GM12878 (cell line): ENCODE measurements around the gene FBF1. TPM values are rescaled to one million over a fixed set of nuclear protein-coding genes. Genes with fewer than 3 reads are reported as not detected.

Source experiments
- ATAC-seq: fragments of 200-7000 bp; cut with Tn5 transposase; 3 replicates; pipeline ENCODE4 v1.9.1; 2020; ENCODE audit warnings: mild to moderate bottlenecking, moderate library complexity
- BruUV-seq: library from RNA; stranded (reverse); fragments of 400-500 nt; replicated peaks from 2 replicates; lab custom pipeline; 2021; lab: Mats Ljungman, UMichigan
- CTCF ChIA-PET: fragments of 300-600 bp; sonication (Branson Sonifier 250); formaldehyde crosslinking; extraction: SDS; loops from one replicate; lab custom pipeline; 2021; ENCODE audit warnings: inconsistent platforms; lab: Yijun Ruan, JAX
- POLR2A ChIA-PET: fragments of 350-600 bp; formaldehyde crosslinking; extraction: SDS; loops from one replicate; lab custom pipeline; 2021; ENCODE audit warnings: inconsistent platforms; lab: Charles Lee
- RAD21 ChIA-PET: fragments of 300-600 bp; sonication (Branson Sonifier 250); formaldehyde crosslinking; loops from one replicate; lab custom pipeline; 2023; ENCODE audit warnings: antibody characterized with exemption; ENCODE audit not compliant: unreplicated experiment; lab: Charles Lee
- SMC1A ChIA-PET: fragments of 300-600 bp; sonication (Branson Sonifier 250); formaldehyde crosslinking; loops from one replicate; lab custom pipeline; 2023; ENCODE audit not compliant: unreplicated experiment, uncharacterized antibody; lab: Charles Lee
- DNase-seq: peaks from one replicate; pipeline ENCODE4 v3.0.0-alpha.2; 2011; ENCODE audit warnings: low read depth, low spot score
- FAIRE-seq: peaks from 3 replicates; lab custom pipeline; 2011; peaks lifted over from hg19 to GRCh38; lab: Jason Lieb, UNC
- H2AFZ ChIP-seq: 2 replicates; pipeline ENCODE4 v1.6.0; 2011; ENCODE audit warnings: low read depth, low read length, control low read depth; ENCODE audit not compliant: control insufficient read depth
- H3K27ac ChIP-seq: 2 replicates; pipeline ENCODE4 v1.5.1; 2011; ENCODE audit warnings: control low read depth; ENCODE audit not compliant: control insufficient read depth, insufficient read depth
- H3K27me3 ChIP-seq, 2 experiments: replicated peaks in 1 of 2; 2 replicates each; pipeline versions ENCODE4 v1.6.0 to v1.6.1; 2011; ENCODE audit warnings: low read length in 1 of 2; ENCODE audit not compliant: control insufficient read depth in 2 of 2, insufficient read depth in 2 of 2
- H3K36me3 ChIP-seq, 2 experiments: 2 replicates each; pipeline ENCODE4 v1.5.1; 2011; ENCODE audit warnings: low read length in 1 of 2; ENCODE audit not compliant: control insufficient read depth in 2 of 2, insufficient read depth in 2 of 2
- H3K4me1 ChIP-seq: 2 replicates; pipeline ENCODE4 v1.6.1; 2011; ENCODE audit warnings: mild to moderate bottlenecking, low read length, moderate library complexity, mixed read lengths; ENCODE audit not compliant: control insufficient read depth, insufficient read depth
- H3K4me2 ChIP-seq: 2 replicates; pipeline ENCODE4 v1.6.0; 2011; ENCODE audit warnings: control low read depth; ENCODE audit not compliant: control insufficient read depth, insufficient read depth
- H3K4me3 ChIP-seq: fragments of 200-600 bp; sonication (generic); 2 replicates; pipeline ENCODE4 v1.5.1; 2016
- H3K79me2 ChIP-seq: 2 replicates; pipeline ENCODE4 v1.6.0; 2011; ENCODE audit warnings: low read length; ENCODE audit not compliant: control insufficient read depth, insufficient read depth
- H3K9ac ChIP-seq: 2 replicates; pipeline ENCODE4 v1.8.0; 2011; ENCODE audit warnings: low read length, control low read depth, mixed read lengths; ENCODE audit not compliant: control insufficient read depth, insufficient read depth
- H3K9me3 ChIP-seq: replicated peaks from 3 replicates; pipeline ENCODE4 v1.5.1; 2011; ENCODE audit warnings: mild to moderate bottlenecking, low read length; ENCODE audit not compliant: control insufficient read depth, insufficient read depth
- H4K20me1 ChIP-seq: 2 replicates; pipeline ENCODE4 v1.6.0; 2011; ENCODE audit not compliant: control insufficient read depth, insufficient read depth
- BCL11A ChIP-seq: IDR thresholded peaks from 2 replicates; pipeline ENCODE4 v1.6.1; 2011; ENCODE audit warnings: low read depth, low read length
- EP300 ChIP-seq, 2 experiments: fragments of 150-350 bp in 1 of 2; IDR thresholded peaks; 2 replicates each; pipeline ENCODE4 v1.6.1; 2011 to 2012; ENCODE audit warnings: low read depth in 2 of 2, low read length in 2 of 2, borderline replicate concordance in 1 of 2, improper control_type of control experiment in 1 of 2, inconsistent platforms in 1 of 2; ENCODE audit not compliant: control insufficient read depth in 1 of 2
- EZH2 ChIP-seq: IDR thresholded peaks from 2 replicates; pipeline ENCODE4 v1.6.1; 2012; ENCODE audit warnings: low read depth, mild to moderate bottlenecking, control low read depth, inconsistent platforms, low read length, borderline replicate concordance; ENCODE audit not compliant: control insufficient read depth
- FOXK2 ChIP-seq: fragments of 450-650 bp; IDR thresholded peaks from 2 replicates; pipeline ENCODE4 v1.6.1; 2017; ENCODE audit warnings: mild to moderate bottlenecking, moderate library complexity
- JUND ChIP-seq: IDR thresholded peaks from 2 replicates; pipeline ENCODE4 v1.6.1; 2012; ENCODE audit warnings: low read depth, mild to moderate bottlenecking, low read length, improper control_type of control experiment, moderate library complexity
- LARP7 ChIP-seq: fragments of 450-650 bp; IDR thresholded peaks from 2 replicates; pipeline ENCODE4 v1.6.1; 2017; ENCODE audit warnings: mild to moderate bottlenecking
- MYB ChIP-seq: fragments of 150-350 bp; IDR thresholded peaks from 2 replicates; pipeline ENCODE4 v1.6.1; 2014; ENCODE audit warnings: mild to moderate bottlenecking, low read depth, low read length, borderline replicate concordance
- NFIC ChIP-seq: IDR thresholded peaks from 2 replicates; pipeline ENCODE4 v1.6.1; 2012; ENCODE audit warnings: low read depth, mild to moderate bottlenecking, inconsistent platforms, low read length, moderate library complexity
- NR2F1 ChIP-seq: fragments of 450-650 bp; conservative IDR thresholded peaks from 2 replicates; pipeline ENCODE4 v1.6.1; 2017; ENCODE audit warnings: mild to moderate bottlenecking
- RBBP5 ChIP-seq: fragments of 200-600 bp; sonication (generic); conservative IDR thresholded peaks from 2 replicates; pipeline ENCODE4 v1.6.1; 2016
- SRF ChIP-seq, 2 experiments: IDR thresholded peaks; 2 replicates each; pipeline ENCODE4 v1.6.1; 2011; ENCODE audit warnings: low read depth in 2 of 2, low read length in 2 of 2, mild to moderate bottlenecking in 1 of 2, moderate library complexity in 1 of 2
- TARDBP ChIP-seq: IDR thresholded peaks from 2 replicates; pipeline ENCODE4 v1.6.1; 2016; ENCODE audit warnings: borderline replicate concordance
- ZBTB33 ChIP-seq: fragments of 450-650 bp; IDR thresholded peaks from 2 replicates; pipeline ENCODE4 v1.6.1; 2017; ENCODE audit warnings: mild to moderate bottlenecking
- WGBS: methylation state at CpG from one replicate; pipeline ENCODE4 v1.1.6; 2016; ENCODE audit warnings: low lambda C conversion rate; ENCODE audit not compliant: insufficient replicate concordance, insufficient coverage; ENCODE audit errors: missing lambda C conversion rate; 5-methylcytosine and 5-hydroxymethylcytosine counted together
- in situ Hi-C: fragments of 300-500 bp; cut with MboI; formaldehyde crosslinking; loops from 9 replicates; pipeline ENCODE4 v1.14.3; 2018; ENCODE audit warnings: mixed read lengths
- intact Hi-C: fragments of 100-400 bp; cut with micrococcal nuclease; formaldehyde crosslinking; loops from one replicate; pipeline ENCODE4 v1.14.2; 2022; ENCODE audit not compliant: unreplicated experiment
- polyA plus RNA-seq, 11 experiments: library from polyadenylated mRNA; depleted of rRNA in 4 of 11; unstranded in 6 of 11; stranded (reverse) in 5 of 11; fragments of >200 nt; fragmentation: Nextera tagmentation in 4 of 11; fragmentation: Illumina TruSeq in 1 of 11; extraction: Ambion mirVana in 4 of 11; extraction: Trizol in 1 of 11; gene quantifications; 1 replicate in 1 of 11; 2 replicates in 10 of 11; pipeline versions ENCODE4 v1.2.1 to v1.2.3, GENCODE V29; 2011 to 2016; ENCODE audit warnings: inconsistent platforms in 2 of 11, missing spikeins in 2 of 11, low read depth in 1 of 11
- total RNA-seq, 4 experiments: library from RNA; depleted of rRNA in 3 of 4; stranded (reverse); fragments of >200 nt in 3 of 4; fragmentation: Illumina TruSeq in 1 of 4; extraction: Trizol in 1 of 4; gene quantifications; 2 replicates each; pipeline versions ENCODE4 v1.2.1 to v1.2.3, GENCODE V29; 2013 to 2021
- TF ChIP-seq, protein P1 (sequence below): fragments of 450-650 bp; formaldehyde crosslinking; IDR thresholded peaks from 2 replicates; pipeline ENCODE4 v1.5.0; 2022; ENCODE audit warnings: mild to moderate bottlenecking, missing genetic modification characterization

The FBF1 gene
- total and polyA plus RNA-seq, 10 of the 15 experiments (the other 5 are each of a cell fraction or from before 2014, with no cell fraction given), result 0.29 to 15.0 (median 7.0) TPM

DNA sequence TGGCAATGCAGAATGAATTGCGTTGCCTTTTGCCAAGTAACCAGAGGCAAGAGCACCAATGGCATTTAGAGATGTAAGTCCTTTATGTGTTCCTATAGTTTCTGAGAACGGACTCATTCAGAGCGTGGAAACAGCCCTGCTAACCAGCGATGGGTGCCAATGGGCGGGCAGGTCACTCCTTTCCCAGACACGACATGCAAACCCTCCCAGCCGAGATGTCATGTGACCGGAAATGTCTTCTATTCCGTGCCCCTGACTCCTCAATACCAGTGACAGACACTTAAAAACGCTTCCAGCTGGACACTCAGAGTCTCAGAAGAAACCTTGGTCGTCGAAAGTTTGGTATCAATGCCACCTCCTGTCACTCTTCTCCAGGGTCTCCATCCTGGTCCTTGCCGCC, 3.2 kb downstream of the FBF1 start (continued):
- TF ChIP-seq, protein P1, sequence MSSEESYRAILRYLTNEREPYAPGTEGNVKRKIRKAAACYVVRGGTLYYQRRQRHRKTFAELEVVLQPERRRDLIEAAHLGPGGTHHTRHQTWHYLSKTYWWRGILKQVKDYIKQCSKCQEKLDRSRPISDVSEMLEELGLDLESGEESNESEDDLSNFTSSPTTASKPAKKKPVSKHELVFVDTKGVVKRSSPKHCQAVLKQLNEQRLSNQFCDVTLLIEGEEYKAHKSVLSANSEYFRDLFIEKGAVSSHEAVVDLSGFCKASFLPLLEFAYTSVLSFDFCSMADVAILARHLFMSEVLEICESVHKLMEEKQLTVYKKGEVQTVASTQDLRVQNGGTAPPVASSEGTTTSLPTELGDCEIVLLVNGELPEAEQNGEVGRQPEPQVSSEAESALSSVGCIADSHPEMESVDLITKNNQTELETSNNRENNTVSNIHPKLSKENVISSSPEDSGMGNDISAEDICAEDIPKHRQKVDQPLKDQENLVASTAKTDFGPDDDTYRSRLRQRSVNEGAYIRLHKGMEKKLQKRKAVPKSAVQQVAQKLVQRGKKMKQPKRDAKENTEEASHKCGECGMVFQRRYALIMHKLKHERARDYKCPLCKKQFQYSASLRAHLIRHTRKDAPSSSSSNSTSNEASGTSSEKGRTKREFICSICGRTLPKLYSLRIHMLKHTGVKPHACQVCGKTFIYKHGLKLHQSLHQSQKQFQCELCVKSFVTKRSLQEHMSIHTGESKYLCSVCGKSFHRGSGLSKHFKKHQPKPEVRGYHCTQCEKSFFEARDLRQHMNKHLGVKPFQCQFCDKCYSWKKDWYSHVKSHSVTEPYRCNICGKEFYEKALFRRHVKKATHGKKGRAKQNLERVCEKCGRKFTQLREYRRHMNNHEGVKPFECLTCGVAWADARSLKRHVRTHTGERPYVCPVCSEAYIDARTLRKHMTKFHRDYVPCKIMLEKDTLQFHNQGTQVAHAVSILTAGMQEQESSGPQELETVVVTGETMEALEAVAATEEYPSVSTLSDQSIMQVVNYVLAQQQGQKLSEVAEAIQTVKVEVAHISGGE (CRISPR knock-in tag), result no peak
- TF ChIP-seq JUND, result no peak
- no peak for TF ChIP-seq RBBP5
- no peak for TF ChIP-seq NR2F1
- no peak for TF ChIP-seq TARDBP
- no peak for TF ChIP-seq EZH2
- TF ChIP-seq LARP7, result no peak
- TF ChIP-seq NFIC, result no peak
- TF ChIP-seq EP300 (IDR thresholded peaks at IDR 0.05; ENCODE audit: borderline replicate concordance in 1 of 2, control insufficient read depth in 1 of 2, low read depth in 2 of 2, low read length in 2 of 2), result no peak
- no peak for TF ChIP-seq BCL11A
- TF ChIP-seq, all 136 proteins: peak for 0

GRCh38 chr17:75933808-75934207, 7.0 kb downstream of the FBF1 start:
- no peaks in the 10 kb centered on the region for H4K20me1 ChIP-seq
- intact Hi-C loops, result no loop called here
- H3K4me1 ChIP-seq, result no peaks in the 10 kb centered on the region
- ChIA-PET CTCF (interaction anchor here (1.2 to 1.3 kb wide), 2 partner anchors 72 to 80 kb away, joined by 3 to 4 read pairs; no protein-coding TSS in a partner anchor), RAD21 (no interaction called here), SMC1A (interaction anchor here (0.6 kb wide), 1 partner anchor 59 kb away, joined by 3 read pairs; no protein-coding TSS in a partner anchor), POLR2A (no interaction called here)
- no peak overlapping the region for H3K9ac ChIP-seq
- WGBS, result 72% methylated on average over 4 of the region's 4 CpGs
- H3K4me3 ChIP-seq, result no peak overlapping the region
- DNase-seq, result no peak
- H3K9me3 ChIP-seq, result no peaks in the 10 kb centered on the region
- no TSS peak for BruUV-seq
- in situ Hi-C loops, result no loop called here
- H3K4me2 ChIP-seq, result no peak overlapping the region
- no peak for ATAC-seq
- H2AFZ ChIP-seq, result no peak overlapping the region
- H3K36me3 ChIP-seq, result no peaks in the 10 kb centered on the region
- no peak for FAIRE-seq
- no peak overlapping the region for H3K27ac ChIP-seq
- H3K79me2 ChIP-seq, result no peaks in the 10 kb centered on the region
- H3K27me3 ChIP-seq, result no peaks in the 10 kb centered on the region
- TF ChIP-seq EP300 (IDR thresholded peaks at IDR 0.05; ENCODE audit: borderline replicate concordance in 1 of 2, control insufficient read depth in 1 of 2, low read depth in 2 of 2, low read length in 2 of 2), result no peak
- TF ChIP-seq FOXK2, result no peak
- TF ChIP-seq MYB, result no peak
- TF ChIP-seq, protein P1 (CRISPR knock-in tag), result no peak
- no peak for TF ChIP-seq ZBTB33
- TF ChIP-seq SRF (IDR thresholded peaks at IDR 0.05; ENCODE audit: low read depth in 2 of 2, low read length in 2 of 2), result no peak
